Ascending aorta (tissue), 2 donors: ENCODE measurements around the gene SLC19A1. TPM values are rescaled to one million over a fixed set of nuclear protein-coding genes. Genes with fewer than 3 reads are reported as not detected.

ENCODE experiments used
- DNase-seq, 2 donors: peaks; one replicate each; pipeline ENCODE4 v3.0.0-alpha.2; 2019; ENCODE audit warnings: low spot score in 2 of 2
- H3K27ac ChIP-seq, 2 donors: fragments of 200-600 bp; sonication (generic); one replicate each; pipeline ENCODE4 v1.5.1; 2016 to 2017; ENCODE audit warnings: mild to moderate bottlenecking in 1 of 2
- H3K27me3 ChIP-seq: fragments of 200-600 bp; sonication (generic); one replicate; pipeline ENCODE4 v1.5.1; 2017
- H3K36me3 ChIP-seq, 2 donors: fragments of 200-600 bp; sonication (generic); one replicate each; pipeline ENCODE4 v1.5.1; 2016
- H3K4me1 ChIP-seq, 2 donors: fragments of 200-600 bp; sonication (generic); one replicate each; pipeline ENCODE4 v1.5.1; 2016 to 2017; ENCODE audit warnings: mild to moderate bottlenecking in 1 of 2
- H3K4me3 ChIP-seq, 2 donors: fragments of 200-600 bp; sonication (generic); one replicate each; pipeline ENCODE4 v1.5.1; 2016 to 2017; ENCODE audit warnings: mild to moderate bottlenecking in 1 of 2
- H3K9me3 ChIP-seq, 2 donors: fragments of 200-600 bp; sonication (generic); one replicate each; pipeline ENCODE4 v1.5.1; 2016
- intact Hi-C: fragments of 100-400 bp; cut with DNase I; formaldehyde crosslinking; loops from one replicate; pipeline ENCODE4 v1.15.1; 2023
- total RNA-seq: library from RNA; depleted of rRNA; stranded (reverse); fragments of >200 nt; gene quantifications from one replicate; pipeline ENCODE4 v1.1.0, GENCODE V29; 2016
- TF ChIP-seq, protein P1 (sequence below), 3 experiments: fragments of 200-600 bp in 2 of 3; fragments of 450-650 bp in 1 of 3; sonication (generic) in 2 of 3; IDR thresholded peaks; one replicate each; pipeline ENCODE4 v1.5.1; 2016 to 2019; ENCODE audit warnings: antibody characterized with exemption in 3 of 3, mild to moderate bottlenecking in 1 of 3, moderate library complexity in 1 of 3

The SLC19A1 gene
- total RNA-seq, 1 donor from 2014 or later: 8.4 TPM

DNA sequence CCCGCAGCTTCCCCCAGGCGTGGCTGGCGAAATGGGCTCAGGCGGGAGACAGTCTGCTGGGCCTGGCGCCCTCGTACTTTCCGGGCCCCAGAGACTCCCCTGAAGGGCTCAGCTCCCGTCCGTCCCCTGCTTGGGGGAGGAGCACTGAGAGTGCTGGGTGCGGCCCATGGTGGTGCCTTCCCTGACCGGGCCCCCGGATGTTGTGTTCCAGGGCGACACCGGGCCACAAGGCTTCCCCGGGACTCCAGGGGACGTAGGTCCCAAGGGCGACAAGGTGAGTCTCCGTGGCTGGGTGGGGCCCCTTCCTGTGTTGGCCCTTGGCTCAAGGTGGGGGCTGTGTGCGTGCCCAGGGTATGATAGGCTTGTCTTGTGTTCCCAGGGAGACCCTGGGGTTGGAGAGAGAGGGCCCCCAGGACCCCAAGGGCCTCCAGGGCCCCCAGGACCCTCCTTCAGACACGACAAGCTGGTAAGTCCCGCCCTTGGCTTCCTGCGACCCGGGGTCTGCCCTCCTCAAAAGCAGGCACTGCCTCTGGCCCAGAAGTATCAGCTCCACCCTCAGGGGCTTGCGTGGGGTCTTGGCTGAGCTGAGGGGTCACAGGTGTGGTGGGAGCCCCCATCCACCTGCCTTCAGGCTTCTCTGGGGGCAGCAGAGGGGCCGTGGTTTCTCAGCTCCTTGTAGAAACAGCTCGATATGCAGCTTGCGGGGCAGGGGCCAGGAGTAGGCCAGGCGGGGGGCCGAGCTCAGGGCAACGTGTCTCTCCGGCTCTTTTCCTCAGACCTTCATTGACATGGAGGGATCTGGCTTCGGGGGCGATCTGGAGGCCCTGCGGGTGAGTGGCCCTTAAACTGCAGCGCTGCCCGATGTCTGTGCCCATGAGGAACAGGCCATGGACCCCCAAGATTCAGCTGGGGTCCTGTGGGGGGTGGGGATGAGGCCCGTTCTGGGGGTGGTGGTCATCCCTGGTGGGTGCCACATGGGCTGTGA is 62.3 kb downstream of the SLC19A1 start:
- intact Hi-C loops: no loop called here
- H3K9me3 ChIP-seq: no peaks in the 10 kb centered on the region
- H3K4me1 ChIP-seq: peaks cover 3 to 5% of the 10 kb centered on the region in 2 donors
- no peak for DNase-seq
- H3K27ac ChIP-seq: no peak overlapping the region
- H3K4me3 ChIP-seq: no peak overlapping the region
- TF ChIP-seq, protein P1, sequence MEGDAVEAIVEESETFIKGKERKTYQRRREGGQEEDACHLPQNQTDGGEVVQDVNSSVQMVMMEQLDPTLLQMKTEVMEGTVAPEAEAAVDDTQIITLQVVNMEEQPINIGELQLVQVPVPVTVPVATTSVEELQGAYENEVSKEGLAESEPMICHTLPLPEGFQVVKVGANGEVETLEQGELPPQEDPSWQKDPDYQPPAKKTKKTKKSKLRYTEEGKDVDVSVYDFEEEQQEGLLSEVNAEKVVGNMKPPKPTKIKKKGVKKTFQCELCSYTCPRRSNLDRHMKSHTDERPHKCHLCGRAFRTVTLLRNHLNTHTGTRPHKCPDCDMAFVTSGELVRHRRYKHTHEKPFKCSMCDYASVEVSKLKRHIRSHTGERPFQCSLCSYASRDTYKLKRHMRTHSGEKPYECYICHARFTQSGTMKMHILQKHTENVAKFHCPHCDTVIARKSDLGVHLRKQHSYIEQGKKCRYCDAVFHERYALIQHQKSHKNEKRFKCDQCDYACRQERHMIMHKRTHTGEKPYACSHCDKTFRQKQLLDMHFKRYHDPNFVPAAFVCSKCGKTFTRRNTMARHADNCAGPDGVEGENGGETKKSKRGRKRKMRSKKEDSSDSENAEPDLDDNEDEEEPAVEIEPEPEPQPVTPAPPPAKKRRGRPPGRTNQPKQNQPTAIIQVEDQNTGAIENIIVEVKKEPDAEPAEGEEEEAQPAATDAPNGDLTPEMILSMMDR (IDR thresholded peaks at IDR 0.05): no peak
- peaks cover 60 to 87% of the 10 kb centered on the region in 2 donors for H3K36me3 ChIP-seq
- no peaks in the 10 kb centered on the region for H3K27me3 ChIP-seq

DNA sequence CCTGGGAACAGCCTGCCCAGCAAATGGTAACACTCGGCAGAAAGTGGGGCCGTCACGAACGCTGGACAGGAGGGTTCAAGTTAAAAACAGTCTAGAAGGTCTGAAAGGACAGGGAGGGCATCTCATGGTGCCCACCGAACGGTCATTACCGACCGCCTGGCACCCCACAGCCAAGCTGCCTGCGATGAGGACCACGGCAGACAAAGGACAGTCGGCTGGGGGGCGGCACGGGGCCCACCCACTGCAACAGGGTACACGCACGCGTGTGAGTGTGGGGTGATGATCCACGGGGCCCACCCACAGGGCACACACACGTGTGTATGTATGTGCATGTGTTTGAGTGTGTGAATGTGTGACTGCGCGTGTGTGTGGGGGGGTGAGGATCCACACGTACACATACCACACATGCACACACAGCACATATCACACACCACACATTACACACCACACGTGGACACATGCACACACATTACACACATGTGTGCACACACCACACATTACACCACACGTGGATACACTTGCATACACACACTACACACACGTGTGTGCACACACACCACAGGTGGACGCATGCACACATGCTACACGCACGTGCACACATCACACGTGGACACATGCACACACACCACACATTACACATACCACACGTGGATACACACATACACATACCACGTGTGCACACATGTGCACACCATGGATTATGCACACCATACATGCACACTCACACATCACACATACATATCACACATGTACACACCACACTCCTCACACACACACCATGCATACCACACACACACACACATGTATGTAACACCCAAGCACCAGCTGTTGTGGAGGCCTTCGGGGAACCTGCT is 63.2 kb downstream of the SLC19A1 start:
- H3K27ac ChIP-seq: peak overlapping the region in 1 of 2 donors; percentile 53
- intact Hi-C loops: no loop called here
- H3K4me3 ChIP-seq: peak overlapping the region in 1 of 2 donors; percentile 4
- no peaks in the 10 kb centered on the region for H3K27me3 ChIP-seq
- peaks cover 60 to 90% of the 10 kb centered on the region in 2 donors for H3K36me3 ChIP-seq
- H3K4me1 ChIP-seq: peaks cover 3 to 5% of the 10 kb centered on the region in 2 donors
- no peaks in the 10 kb centered on the region for H3K9me3 ChIP-seq
- TF ChIP-seq, protein P1 (IDR thresholded peaks at IDR 0.05): no peak
- no peak for DNase-seq

DNA sequence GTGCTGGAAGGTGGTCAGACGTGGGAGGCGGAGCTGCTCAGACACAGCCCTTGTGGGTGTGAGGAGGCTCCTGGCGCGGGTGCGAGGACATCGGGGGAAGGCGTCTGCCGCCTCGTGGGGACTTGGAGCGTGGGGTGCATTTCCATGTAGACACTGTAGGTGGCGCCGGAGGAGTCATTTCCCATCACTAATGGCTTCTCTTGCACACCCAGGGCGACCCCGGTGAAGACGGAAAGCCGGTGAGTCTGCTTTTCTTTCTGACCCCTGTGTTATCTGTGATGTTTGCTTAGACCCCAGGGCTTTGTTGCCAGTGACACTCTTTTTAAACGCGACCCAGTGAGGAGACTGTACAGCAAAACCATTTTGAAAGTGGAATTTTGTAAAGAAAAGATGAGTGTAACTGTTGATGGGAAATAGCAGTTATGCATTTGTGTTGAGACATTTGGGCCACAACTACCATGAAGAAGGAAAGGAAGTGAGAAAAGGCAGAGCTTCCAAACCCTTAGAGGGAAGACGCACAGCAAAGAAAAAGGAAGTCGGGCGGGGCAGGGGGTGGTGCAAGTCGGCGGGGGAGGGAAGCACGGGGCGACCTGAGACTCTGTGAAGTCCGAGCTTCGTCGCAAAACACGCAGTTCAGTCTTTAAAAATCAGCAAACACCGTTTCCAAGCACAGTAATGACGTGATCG is 64.0 kb downstream of the SLC19A1 start:
- DNase-seq: peak in 1 of 2 donors; percentile 85
- Histone ChIP-seq H3K9me3 (no peaks in the 10 kb centered on the region), H3K4me3 (peak overlapping the region in 1 of 2 donors; percentile 4), H3K4me1 (peaks cover 3 to 5% of the 10 kb centered on the region in 2 donors), H3K27me3 (no peaks in the 10 kb centered on the region), H3K36me3 (peaks cover 56 to 86% of the 10 kb centered on the region in 2 donors), H3K27ac (peak overlapping the region; percentile 31 to 53)
- intact Hi-C loops: no loop called here
- TF ChIP-seq, protein P1 (IDR thresholded peaks at IDR 0.05): peak; percentile 74 to 81 (median 75)

DNA sequence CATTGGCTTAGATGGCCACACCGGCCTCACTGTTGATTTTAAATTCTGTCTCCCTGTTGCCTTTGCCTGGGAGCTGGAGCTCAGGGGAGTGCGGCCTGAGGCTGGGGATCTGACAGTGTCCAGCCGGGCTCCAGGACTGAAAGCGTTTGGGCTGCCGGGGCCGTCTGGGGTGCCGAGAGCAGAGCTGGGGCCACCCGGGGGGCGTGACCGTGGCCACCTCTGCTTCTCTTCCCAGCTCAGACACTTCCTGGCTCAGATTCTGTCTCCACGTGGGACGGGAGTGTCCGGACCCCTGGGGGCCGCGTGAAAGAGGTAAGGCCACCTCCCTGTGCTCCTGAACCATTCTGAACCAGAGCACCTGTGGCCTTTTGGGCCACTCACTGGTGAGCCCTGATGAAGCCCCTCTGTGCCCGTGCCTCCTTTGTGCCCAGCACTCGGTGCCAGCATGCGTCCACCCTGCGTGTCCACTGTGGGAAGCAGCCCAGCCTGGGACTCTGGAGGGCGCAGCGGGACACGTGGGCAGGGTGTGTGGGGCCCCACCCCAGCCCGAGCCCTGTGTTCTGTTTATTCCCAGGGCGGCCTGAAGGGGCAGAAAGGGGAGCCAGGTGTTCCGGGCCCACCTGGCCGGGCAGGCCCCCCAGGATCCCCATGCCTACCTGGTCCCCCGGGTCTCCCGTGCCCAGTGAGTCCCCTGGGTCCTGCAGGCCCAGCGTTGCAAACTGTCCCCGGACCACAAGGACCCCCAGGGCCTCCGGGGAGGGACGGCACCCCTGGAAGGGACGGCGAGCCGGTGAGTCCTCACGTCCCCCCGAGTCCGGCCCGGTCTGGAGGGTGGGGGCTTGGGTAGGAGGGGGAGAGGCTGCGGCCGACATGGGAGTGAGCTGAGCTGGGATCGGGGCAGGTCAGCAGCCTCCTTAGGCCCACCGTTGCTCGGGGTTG is 64.8 kb downstream of the SLC19A1 start:
- no peak overlapping the region for H3K4me3 ChIP-seq
- peaks cover 3 to 5% of the 10 kb centered on the region in 2 donors for H3K4me1 ChIP-seq
- TF ChIP-seq, protein P1 (IDR thresholded peaks at IDR 0.05): no peak
- H3K36me3 ChIP-seq: peaks cover 48 to 82% of the 10 kb centered on the region in 2 donors
- no peaks in the 10 kb centered on the region for H3K27me3 ChIP-seq
- intact Hi-C loops: no loop called here
- H3K9me3 ChIP-seq: no peaks in the 10 kb centered on the region
- DNase-seq: no peak
- H3K27ac ChIP-seq: peak overlapping the region; percentile 31 to 53
